Prostate gland (tissue), 2 donors: Measurements from ENCODE around the gene ODAD3. TPM values are rescaled to one million over a fixed set of nuclear protein-coding genes. Genes with fewer than 3 reads are reported as not detected.
"Not testable (repeated sequence)": the region's sequence is repeated elsewhere in the genome, so short reads cannot be mapped to it uniquely, and the experiment has no call there.

Experiments used
- DNase-seq: peaks from one replicate; pipeline ENCODE4 v3.0.0-alpha.2; 2019; ENCODE audit warnings: low spot score
- H3K27ac ChIP-seq, 2 donors: fragments of 200-600 bp; sonication (generic); 2 replicates each; pipeline ENCODE4 v1.5.1; 2017 to 2019
- H3K27me3 ChIP-seq: fragments of 200-600 bp; sonication (generic); replicated peaks from 2 replicates; pipeline ENCODE4 v1.5.1; 2019; ENCODE audit not compliant: insufficient read depth
- H3K36me3 ChIP-seq, 2 donors: fragments of 200-600 bp; sonication (generic); 1 replicate in 1 of 2; 2 replicates in 1 of 2; pipeline versions ENCODE4 v1.5.1 to v1.8.1; 2017 to 2019
- H3K4me1 ChIP-seq: fragments of 200-600 bp; sonication (generic); replicated peaks from 2 replicates; pipeline ENCODE4 v1.5.1; 2019
- H3K4me3 ChIP-seq, 2 donors: fragments of 200-600 bp; sonication (generic); 2 replicates each; pipeline ENCODE4 v1.5.1; 2017 to 2019
- H3K9me3 ChIP-seq: fragments of 200-600 bp; sonication (generic); 2 replicates; pipeline ENCODE4 v1.5.1; 2017
- CTCF ChIP-seq, 4 experiments: fragments of 200-600 bp in 2 of 4; fragments of 450-650 bp in 2 of 4; sonication (generic) in 2 of 4; IDR thresholded peaks; 1 replicate in 3 of 4; 2 replicates in 1 of 4; pipeline ENCODE4 v1.5.1; 2016 to 2019; ENCODE audit warnings: antibody characterized with exemption in 4 of 4, mild to moderate bottlenecking in 2 of 4, moderate library complexity in 2 of 4
- POLR2A ChIP-seq: fragments of 450-650 bp; IDR thresholded peaks from one replicate; pipeline ENCODE4 v1.6.1; 2016; ENCODE audit warnings: antibody characterized with exemption, mild to moderate bottlenecking
- POLR2AphosphoS5 ChIP-seq: sonication (generic); formaldehyde crosslinking; IDR thresholded peaks from one replicate; pipeline ENCODE4 v1.6.1; 2017; ENCODE audit warnings: antibody characterized with exemption
- WGBS: methylation state at CpG from one replicate; pipeline ENCODE4 v1.1.5; 2018; 5-methylcytosine and 5-hydroxymethylcytosine counted together
- intact Hi-C: fragments of 100-400 bp; cut with DNase I; formaldehyde crosslinking; loops from one replicate; pipeline ENCODE4 v1.14.2; 2022
- total RNA-seq, 2 donors: library from RNA; depleted of rRNA; stranded (reverse); fragments of >200 nt; gene quantifications; one replicate each; pipeline ENCODE4 v1.1.0, GENCODE V29; 2016

ODAD3 gene
- total RNA-seq, 2 donors from 2014 or later, result 1.3 to 2.7 TPM

- WGBS, result 83% methylated on average over 11 of the region's 11 CpGs
- intact Hi-C loops, result no loop called here
- TF ChIP-seq POLR2A, result no peak
- no peak for TF ChIP-seq CTCF (IDR thresholded peaks at IDR 0.05)
- TF ChIP-seq POLR2AphosphoS5, result no peak
- DNase-seq, result no peak
- no peaks in the 10 kb centered on the region for H3K36me3 ChIP-seq
- no peaks in the 10 kb centered on the region for H3K4me1 ChIP-seq
- H3K27ac ChIP-seq, result no peak overlapping the region
- no peaks in the 10 kb centered on the region for H3K27me3 ChIP-seq
- H3K4me3 ChIP-seq, result no peak overlapping the region
- H3K9me3 ChIP-seq, result no peaks in the 10 kb centered on the region
Measured at GRCh38 chr19:11464333-11465265, 29.7 kb upstream of the ODAD3 start.

- intact Hi-C loops, result no loop called here
- Histone ChIP-seq H3K27me3 (no peaks in the 10 kb centered on the region), H3K27ac (no peak overlapping the region), H3K4me1 (no peaks in the 10 kb centered on the region), H3K9me3 (no peaks in the 10 kb centered on the region), H3K4me3 (no peak overlapping the region), H3K36me3 (no peaks in the 10 kb centered on the region)
- TF ChIP-seq POLR2AphosphoS5 (no peak), POLR2A (no peak), CTCF (IDR thresholded peaks at IDR 0.05) (no peak)
- 70% methylated on average over 12 of the region's 12 CpGs for WGBS
- DNase-seq, result no peak
Measured at GRCh38 chr19:11463391-11463790, 28.5 kb upstream of the ODAD3 start.

GRCh38 chr19:11461453-11461852 lies 26.5 kb upstream of the ODAD3 start:
- intact Hi-C loops, result no loop called here

GRCh38 chr19:11460207-11460606 lies 25.3 kb upstream of the ODAD3 start:
- Histone ChIP-seq H3K36me3 (no peaks in the 10 kb centered on the region), H3K4me3 (no peak overlapping the region), H3K4me1 (no peaks in the 10 kb centered on the region), H3K27me3 (no peaks in the 10 kb centered on the region), H3K9me3 (no peaks in the 10 kb centered on the region), H3K27ac (no peak overlapping the region)
- intact Hi-C loops, result no loop called here
- TF ChIP-seq CTCF (IDR thresholded peaks at IDR 0.05) (no peak), POLR2A (no peak), POLR2AphosphoS5 (no peak)
- no peak for DNase-seq
- WGBS, result 62% methylated on average over 4 of the region's 4 CpGs

More at GRCh38 chr19:11461453-11461852, 26.5 kb upstream of the ODAD3 start:
- no peak overlapping the region for H3K27ac ChIP-seq
- H3K4me1 ChIP-seq, result no peaks in the 10 kb centered on the region
- no peaks in the 10 kb centered on the region for H3K36me3 ChIP-seq
- no peak for DNase-seq
- no peaks in the 10 kb centered on the region for H3K27me3 ChIP-seq
- 86% methylated on average over 2 of the region's 2 CpGs for WGBS
- no peak overlapping the region for H3K4me3 ChIP-seq
- TF ChIP-seq POLR2A (no peak), POLR2AphosphoS5 (no peak), CTCF (IDR thresholded peaks at IDR 0.05) (no peak)
- no peaks in the 10 kb centered on the region for H3K9me3 ChIP-seq

- intact Hi-C loops, H3K9me3 ChIP-seq, H3K27me3 ChIP-seq, H3K4me1 ChIP-seq, H3K27ac ChIP-seq, DNase-seq, H3K36me3 ChIP-seq, H3K4me3 ChIP-seq: not testable (repeated sequence)
- WGBS, result 84% methylated on average over 11 of the region's 11 CpGs
Measured at GRCh38 chr19:11458912-11459311, 24.0 kb upstream of the ODAD3 start.
